Measurements from ENCODE around the gene EMC10. TPM values are rescaled to one million over a fixed set of nuclear protein-coding genes. Genes with fewer than 3 reads are reported as not detected.

EMC10 gene
- total and polyA plus RNA-seq, 10 of the 15 experiments (the other 5 are each of a cell fraction or from before 2014, with no cell fraction given): 2.5 to 77.3 (median 20.3) TPM

GRCh38 chr19:50490991-50491472 lies 14.7 kb downstream of the EMC10 start:
- in situ Hi-C loops (cut with MboI): no loop called here
- ATAC-seq (no peak), DNase-seq (ENCODE audit: low read depth, low spot score) (no peak), FAIRE-seq (no peak)
- intact Hi-C loops (cut with micrococcal nuclease; ENCODE audit: unreplicated experiment): no loop called here
- CTCF ChIA-PET: no interaction called here
- Histone ChIP-seq H3K27ac (ENCODE audit: control insufficient read depth, insufficient read depth) (no peak overlapping the region), H3K9ac (ENCODE audit: control insufficient read depth, insufficient read depth, low read length) (no peak overlapping the region), H2AFZ (ENCODE audit: control insufficient read depth, low read depth, low read length) (no peak overlapping the region), H3K36me3 (ENCODE audit: control insufficient read depth in 2 of 2, insufficient read depth in 2 of 2, low read length in 1 of 2) (no peaks in the 10 kb centered on the region), H3K27me3 (replicated peaks in 1 of 2; ENCODE audit: control insufficient read depth in 2 of 2, insufficient read depth in 2 of 2, low read length in 1 of 2) (no peaks in the 10 kb centered on the region), H4K20me1 (ENCODE audit: control insufficient read depth, insufficient read depth) (no peaks in the 10 kb centered on the region), H3K4me2 (ENCODE audit: control insufficient read depth, insufficient read depth) (no peak overlapping the region), H3K79me2 (ENCODE audit: control insufficient read depth, insufficient read depth, low read length) (no peaks in the 10 kb centered on the region), H3K4me1 (ENCODE audit: control insufficient read depth, insufficient read depth, low read length) (no peaks in the 10 kb centered on the region), H3K9me3 (replicated peaks; ENCODE audit: control insufficient read depth, insufficient read depth, low read length) (peaks cover 3% of the 10 kb centered on the region; the same call in 2 of the 3 replicates), H3K4me3 (no peak overlapping the region)
- WGBS (ENCODE audit: insufficient coverage, insufficient replicate concordance, low lambda C conversion rate, missing lambda C conversion rate): 57% methylated on average over 21 of the region's 26 CpGs
- RAD21 ChIA-PET (ENCODE audit: unreplicated experiment): no interaction called here
- SMC1A ChIA-PET (ENCODE audit: uncharacterized antibody, unreplicated experiment): interaction anchor here (1.3 kb wide), 1 partner anchor 30 kb away, joined by 3 read pairs; no protein-coding TSS in a partner anchor
- POLR2A ChIA-PET: interaction anchor here (0.5 kb wide), 1 partner anchor 442 kb away, joined by 3 read pairs; no protein-coding TSS in a partner anchor
- BruUV-seq (replicated peaks): no TSS peak
- TF ChIP-seq SMARCA5 (IDR thresholded peaks at IDR 0.05) (no peak), KDM1A (IDR thresholded peaks at IDR 0.05; ENCODE audit: borderline replicate concordance) (no peak), SREBF1 (IDR thresholded peaks at IDR 0.05; ENCODE audit: low read length) (no peak), NR2C1 (IDR thresholded peaks at IDR 0.05) (no peak), YY1 (IDR thresholded peaks at IDR 0.05; ENCODE audit: low read depth, low read length) (no peak), SMC3 (IDR thresholded peaks at IDR 0.05; ENCODE audit: borderline replicate concordance, low read length) (no peak), RCOR1 (conservative IDR thresholded peaks at IDR 0.05; ENCODE audit: low read depth, low read length) (no peak), BCL3 (IDR thresholded peaks at IDR 0.05; ENCODE audit: borderline replicate concordance, insufficient read depth, low read depth, low read length, poor library complexity, severe bottlenecking) (no peak), MXI1 (IDR thresholded peaks at IDR 0.05; ENCODE audit: low read depth, low read length) (no peak), PML (IDR thresholded peaks at IDR 0.05; ENCODE audit: low read length) (no peak), ZNF24 (IDR thresholded peaks at IDR 0.05) (no peak), IKZF1 (conservative IDR thresholded peaks at IDR 0.05) (no peak), JUNB (IDR thresholded peaks at IDR 0.05) (no peak), CHD4 (IDR thresholded peaks at IDR 0.05) (no peak)
- TF ChIP-seq, protein P1, sequence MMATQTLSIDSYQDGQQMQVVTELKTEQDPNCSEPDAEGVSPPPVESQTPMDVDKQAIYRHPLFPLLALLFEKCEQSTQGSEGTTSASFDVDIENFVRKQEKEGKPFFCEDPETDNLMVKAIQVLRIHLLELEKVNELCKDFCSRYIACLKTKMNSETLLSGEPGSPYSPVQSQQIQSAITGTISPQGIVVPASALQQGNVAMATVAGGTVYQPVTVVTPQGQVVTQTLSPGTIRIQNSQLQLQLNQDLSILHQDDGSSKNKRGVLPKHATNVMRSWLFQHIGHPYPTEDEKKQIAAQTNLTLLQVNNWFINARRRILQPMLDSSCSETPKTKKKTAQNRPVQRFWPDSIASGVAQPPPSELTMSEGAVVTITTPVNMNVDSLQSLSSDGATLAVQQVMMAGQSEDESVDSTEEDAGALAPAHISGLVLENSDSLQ (IDR thresholded peaks at IDR 0.05): no peak
- TF ChIP-seq, protein P2, sequence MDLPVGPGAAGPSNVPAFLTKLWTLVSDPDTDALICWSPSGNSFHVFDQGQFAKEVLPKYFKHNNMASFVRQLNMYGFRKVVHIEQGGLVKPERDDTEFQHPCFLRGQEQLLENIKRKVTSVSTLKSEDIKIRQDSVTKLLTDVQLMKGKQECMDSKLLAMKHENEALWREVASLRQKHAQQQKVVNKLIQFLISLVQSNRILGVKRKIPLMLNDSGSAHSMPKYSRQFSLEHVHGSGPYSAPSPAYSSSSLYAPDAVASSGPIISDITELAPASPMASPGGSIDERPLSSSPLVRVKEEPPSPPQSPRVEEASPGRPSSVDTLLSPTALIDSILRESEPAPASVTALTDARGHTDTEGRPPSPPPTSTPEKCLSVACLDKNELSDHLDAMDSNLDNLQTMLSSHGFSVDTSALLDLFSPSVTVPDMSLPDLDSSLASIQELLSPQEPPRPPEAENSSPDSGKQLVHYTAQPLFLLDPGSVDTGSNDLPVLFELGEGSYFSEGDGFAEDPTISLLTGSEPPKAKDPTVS (IDR thresholded peaks at IDR 0.05; ENCODE audit: low read depth, low read length): no peak
